ENCODE measurements around the gene TOX2.

TOX2 gene

DNA sequence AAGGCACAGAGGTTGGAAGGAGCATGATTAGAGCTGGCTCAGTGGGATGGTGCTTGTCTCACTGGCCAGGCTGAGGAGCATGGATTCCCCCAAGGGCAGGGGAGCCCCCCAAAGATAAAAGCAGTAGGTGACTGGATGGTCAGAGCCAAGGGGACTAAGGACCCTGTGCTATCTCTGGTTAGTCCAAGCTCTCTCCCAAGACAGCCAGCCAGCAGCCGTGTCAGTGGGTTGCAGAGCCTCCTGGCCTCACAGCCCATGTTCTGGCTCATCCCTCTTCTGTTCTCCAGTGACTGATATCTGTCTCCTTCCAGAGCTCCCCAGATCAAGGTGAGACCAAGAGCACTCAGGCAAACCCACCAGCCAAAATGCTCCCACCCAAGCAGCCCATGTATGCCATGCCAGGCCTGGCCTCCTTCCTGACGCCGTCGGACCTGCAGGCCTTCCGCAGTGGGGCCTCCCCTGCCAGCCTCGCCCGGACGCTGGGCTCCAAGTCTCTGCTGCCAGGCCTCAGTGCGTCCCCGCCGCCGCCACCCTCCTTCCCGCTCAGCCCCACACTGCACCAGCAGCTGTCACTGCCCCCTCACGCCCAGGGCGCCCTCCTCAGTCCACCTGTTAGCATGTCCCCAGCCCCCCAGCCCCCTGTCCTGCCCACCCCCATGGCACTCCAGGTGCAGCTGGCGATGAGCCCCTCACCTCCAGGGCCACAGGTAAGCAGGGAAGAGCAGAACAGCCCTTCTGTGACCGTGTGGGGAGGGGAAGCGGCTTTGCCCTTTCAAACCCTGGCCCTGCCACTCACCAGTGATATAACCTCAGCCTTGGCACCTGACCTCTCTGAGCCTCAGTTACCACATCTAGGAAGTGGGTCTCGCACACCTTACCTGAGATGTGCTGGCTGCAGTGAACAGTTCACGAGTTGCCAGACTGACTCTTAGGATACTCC lies 151.0 kb downstream of the TOX2 start:
- no peak for DNase-seq

DNA sequence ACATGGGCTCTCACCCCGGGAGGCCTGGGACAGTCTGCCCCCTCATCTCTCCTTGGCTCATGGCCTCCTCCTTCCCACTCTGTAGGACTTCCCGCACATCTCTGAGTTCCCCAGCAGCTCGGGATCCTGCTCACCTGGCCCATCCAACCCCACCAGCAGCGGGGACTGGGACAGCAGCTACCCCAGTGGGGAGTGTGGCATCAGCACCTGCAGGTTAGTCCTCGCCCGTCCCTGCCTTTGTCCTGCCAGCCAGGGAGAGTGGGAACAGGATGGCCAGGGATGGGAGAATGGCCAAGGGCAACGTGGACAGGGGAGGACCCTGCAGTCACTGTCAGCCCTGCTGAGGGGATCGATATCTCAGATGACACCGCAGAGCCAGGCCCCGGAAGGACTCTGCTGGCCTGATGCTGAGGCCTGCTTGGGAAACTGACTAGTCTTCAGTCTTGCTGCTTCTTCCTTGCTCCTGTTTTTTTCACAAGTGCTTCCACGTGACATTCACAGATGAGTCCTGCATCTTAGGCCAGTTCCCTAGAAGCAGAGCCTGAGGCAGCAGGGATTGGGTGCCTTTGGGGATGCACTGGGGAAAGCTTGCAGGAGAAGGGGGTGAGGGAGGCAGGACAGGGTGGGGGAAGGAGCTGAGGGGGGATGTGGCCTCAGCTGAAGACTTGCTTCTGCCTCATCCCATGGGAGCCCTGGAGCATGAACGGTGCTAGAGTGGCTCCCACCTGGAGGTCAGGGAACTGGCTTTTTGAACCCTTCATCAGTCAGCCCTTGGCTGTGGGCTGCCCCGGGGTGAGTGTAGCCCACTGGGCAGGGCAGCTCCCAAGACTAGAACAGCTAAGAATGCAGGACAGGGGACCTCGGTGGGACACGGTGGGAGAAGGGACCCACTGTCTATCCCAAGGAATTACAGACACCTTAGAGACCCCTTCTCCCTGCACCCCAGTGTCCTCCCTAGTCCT lies 152.3 kb downstream of the TOX2 start:
- DNase-seq: no peak

DNA sequence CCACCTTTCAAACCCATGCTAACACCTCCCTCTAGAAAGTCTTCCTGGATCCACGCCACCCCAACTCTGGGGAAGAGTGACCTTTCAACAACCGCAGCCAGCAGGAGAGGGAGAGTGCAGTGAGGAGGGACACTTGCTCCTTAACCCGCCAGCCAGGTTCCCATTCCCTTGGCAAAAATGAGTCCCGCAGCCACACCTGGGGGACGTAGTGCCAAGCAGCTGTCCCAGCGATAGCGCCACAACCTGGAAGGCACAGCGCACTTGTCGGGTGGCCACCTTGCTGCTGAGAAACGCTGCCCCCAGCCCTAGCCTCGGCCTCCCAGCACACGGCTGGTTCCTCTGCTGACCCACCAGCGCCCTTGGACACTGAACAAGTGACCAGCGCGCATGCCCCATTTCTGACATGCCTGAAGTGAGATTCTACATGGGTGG lies 153.0 kb downstream of the TOX2 start:
- no peak for DNase-seq

DNA sequence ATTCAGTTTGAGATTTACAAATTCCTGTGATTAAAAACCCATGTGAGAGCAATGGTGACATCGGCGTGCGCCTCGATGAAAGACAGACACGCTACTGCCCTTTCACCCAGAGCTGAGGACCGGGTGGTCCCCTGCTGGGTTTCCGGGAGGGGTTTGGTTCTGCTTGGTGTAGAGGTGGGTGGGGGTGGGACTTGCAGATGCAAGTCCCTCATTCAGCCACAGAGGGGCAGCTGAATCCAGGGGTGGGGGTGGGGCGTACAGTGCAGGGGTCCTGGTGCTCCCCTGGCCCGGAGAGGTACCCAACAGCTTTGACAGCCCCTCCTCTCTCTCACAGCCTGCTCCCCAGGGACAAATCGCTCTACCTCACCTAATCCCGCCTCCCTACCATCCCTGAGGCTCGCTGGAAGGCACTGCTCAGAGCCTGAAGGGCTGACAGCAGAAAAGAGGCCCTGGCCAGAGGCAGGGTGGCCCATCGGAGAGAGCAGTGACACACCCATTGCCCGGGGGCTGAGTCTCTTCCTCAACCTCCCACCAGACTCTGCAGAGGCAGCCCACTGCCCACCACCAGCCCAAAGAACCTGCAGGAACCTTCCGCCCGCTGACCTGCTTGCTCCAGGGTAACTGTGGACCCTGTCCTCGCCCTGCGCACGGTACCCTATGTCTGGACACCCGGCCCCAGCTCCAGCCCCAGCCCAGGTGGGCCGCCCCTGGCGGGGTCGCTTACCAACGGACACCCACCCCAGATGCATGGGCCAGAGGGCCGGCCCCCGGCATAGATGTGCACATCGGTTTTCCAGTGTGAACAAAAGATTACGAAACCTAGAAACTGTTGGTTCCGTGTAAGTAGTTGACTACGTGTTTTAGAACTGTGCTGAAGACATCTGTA lies 153.9 kb downstream of the TOX2 start:
- DNase-seq: no peak

DNA sequence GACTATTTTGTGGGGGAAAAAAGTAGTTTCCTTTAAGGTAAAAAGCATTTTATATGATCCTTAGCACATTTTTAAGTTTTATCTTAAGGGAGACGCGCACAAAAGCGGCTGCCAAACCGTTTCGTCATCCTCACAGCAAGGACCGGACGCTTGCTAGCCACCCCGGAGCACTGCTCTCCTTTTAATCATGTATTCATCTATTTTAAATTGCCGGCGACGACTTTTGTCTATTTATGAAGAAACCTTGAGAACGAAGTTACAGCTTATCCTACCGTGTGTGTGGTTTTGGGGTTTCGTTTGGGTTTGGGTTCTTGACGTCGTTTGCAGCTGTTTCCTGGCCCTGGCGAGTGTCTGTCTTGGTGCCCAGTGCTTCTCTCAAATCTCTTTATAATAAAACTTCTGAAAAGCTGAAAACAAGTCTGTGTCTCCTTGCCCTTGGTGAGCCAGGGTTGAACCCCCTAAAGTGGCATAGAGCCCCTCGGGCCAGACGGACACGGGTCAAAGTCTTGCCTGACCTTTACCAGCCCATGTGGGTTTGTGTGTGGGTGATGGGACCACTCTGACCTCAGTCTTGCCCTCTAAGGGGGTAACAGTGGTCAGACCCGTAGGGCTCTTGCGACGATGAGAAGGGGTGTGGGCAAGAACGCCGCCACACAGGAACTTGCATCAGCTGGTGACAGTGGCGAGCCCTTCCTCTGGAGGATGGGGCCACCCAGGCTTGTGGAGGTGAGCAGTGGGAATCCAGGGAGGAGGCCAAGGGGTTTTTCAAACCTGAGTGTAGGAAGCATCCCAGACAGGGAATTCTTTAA lies 154.8 kb downstream of the TOX2 start:
- no peak for DNase-seq

DNA sequence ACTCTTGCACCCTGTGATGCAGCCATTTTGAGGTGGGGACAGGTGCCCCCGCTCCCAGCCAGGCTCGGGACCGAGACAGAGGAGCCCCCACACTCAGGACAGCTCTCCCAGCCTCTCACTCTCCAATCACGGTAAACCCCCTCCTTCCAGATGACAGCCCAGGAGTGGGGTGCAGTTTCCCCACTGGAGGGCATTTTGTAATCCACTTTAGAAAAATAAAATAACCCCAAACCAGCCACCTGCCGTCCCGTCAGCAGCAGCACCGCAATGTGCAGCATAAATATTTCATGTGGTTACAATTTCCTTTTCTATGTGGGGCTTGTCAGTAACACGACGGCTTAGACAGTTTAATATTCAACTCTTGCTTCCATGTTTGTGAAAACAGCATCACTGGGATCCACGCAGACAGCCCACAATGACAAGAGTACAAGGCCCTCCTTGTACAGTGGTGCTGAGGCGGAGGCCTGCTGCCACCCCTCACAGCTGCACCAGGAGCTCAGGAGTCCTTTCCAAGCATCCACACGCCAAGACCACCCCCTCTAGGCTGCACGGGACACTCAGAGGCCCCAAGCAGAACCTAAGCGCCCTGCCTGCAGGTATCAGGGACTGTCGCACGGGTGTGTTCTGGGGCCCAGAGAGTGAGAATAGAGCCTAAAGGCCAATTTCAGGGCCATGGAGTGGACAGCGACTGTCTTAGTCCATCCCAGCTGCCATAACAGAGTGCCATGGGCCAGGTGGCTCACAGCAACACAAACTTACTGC lies 155.7 kb downstream of the TOX2 start:
- no peak for DNase-seq

DNA sequence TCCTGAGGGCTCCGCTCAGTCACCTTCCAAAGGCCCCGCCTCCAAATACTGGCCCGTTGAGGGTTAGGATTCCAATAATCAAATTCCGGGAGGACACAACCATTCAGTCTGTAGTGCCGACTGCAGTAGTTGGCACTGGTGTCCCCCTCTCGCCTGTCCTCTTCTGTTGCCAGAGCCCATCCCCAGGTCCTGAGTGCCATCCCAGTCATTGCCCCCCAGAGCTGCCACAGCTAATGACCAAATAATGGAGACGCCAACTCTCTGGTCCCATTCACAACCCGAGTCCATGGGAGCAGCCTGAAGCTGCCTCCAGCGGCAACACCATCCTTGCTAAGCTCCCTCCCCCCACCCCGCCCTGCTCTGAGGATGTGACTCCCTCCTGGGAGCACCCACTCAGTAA lies 156.4 kb downstream of the TOX2 start:
- DNase-seq: no peak

DNA sequence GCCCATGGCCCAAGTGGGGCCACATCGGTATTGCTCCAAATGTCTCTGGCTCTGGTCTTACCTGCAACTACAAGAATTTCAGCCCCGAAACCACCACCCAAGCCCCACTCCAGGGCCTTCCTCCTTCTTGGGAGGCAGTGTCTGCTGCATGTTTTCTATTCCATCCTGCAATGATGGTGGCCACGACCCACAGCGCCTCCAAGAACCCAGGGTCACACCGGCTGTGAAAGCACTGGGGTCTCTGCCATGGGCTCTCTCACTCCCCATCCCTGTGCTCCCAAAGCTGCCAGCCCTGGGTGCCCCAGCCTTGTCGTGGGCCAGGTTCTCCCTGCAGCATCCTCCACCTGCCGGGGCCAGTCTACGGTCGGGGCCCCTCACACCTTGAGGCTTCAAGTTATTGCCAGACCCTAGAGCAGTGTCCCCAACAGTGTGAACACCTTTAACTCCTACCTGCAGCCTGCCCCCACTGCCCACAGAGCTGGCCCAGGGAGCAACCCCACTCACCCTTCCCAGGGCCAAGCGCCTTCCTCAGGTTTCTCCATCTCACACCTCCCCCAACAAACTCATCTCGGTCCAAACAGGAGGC lies 157.0 kb downstream of the TOX2 start:
- DNase-seq: no peak

DNA sequence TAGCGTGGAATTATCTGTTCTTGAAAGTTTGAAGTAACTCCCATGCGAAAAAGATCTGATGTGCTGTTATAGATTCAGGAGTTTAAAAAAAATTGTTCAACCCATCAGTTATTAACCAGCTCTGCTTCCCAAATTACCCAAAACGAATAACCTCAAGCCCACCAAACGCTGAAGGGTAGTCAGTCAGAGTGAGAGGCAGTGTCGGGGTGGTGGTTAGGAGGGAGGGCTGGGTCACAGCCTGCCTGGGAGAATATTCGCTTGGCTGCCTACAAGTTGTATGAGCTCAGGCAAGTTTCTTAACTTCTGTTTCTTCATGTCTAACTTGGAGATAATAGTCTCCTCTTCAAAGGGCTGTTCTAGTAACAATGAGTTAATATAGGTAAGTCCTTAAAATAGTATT lies 157.7 kb downstream of the TOX2 start:
- no peak for DNase-seq

DNA sequence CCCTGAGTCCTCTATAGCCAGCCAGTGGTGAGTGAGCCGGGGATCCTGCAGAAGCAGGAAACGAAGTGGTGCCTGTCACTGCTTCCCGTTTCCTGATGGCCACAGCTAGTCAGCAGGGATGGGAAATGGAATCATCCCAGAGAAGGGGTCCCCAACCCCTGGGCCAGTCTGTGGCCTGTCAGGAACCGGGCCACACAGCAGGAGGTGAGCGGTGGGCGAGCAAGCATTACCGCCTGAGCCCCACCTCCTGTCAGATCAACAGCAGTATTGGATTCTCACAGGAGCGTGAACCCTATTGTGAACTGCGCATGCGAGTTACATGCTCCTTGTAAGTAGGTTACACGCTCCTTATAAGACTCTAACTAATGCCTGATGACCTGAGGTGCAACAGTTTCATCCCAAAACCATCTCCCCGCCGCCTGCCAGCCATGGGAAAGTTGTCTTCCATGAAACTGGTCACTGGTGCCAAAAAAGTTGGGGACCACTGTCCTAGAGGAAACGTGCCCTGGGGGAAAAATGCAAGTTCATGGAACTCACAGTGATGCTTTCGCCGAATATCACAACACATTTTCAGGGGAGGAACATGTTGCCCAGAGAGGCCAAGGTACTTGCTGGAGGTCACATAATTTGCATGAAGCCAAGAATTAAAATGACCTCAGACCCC lies 158.5 kb downstream of the TOX2 start:
- no peak for DNase-seq

DNA sequence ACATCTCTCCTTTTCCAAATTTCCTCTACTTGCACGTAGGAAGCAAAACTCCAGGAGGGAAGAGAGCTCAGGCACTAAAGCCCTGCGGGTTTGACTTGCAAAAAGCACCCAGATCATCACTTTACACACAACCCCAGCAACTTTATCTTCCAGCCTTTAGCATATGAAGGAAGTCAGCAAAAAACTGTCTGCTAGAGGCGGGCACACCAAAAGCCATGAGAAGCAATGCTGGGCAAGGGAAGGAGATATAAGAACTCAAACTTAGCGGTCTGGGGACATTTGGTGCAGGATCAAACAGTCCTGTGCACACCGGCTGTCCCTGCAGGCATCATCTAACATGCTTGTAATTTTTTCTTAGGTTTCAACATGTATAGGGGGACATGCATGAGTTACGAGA lies 159.0 kb downstream of the TOX2 start:
- DNase-seq: no peak

DNA sequence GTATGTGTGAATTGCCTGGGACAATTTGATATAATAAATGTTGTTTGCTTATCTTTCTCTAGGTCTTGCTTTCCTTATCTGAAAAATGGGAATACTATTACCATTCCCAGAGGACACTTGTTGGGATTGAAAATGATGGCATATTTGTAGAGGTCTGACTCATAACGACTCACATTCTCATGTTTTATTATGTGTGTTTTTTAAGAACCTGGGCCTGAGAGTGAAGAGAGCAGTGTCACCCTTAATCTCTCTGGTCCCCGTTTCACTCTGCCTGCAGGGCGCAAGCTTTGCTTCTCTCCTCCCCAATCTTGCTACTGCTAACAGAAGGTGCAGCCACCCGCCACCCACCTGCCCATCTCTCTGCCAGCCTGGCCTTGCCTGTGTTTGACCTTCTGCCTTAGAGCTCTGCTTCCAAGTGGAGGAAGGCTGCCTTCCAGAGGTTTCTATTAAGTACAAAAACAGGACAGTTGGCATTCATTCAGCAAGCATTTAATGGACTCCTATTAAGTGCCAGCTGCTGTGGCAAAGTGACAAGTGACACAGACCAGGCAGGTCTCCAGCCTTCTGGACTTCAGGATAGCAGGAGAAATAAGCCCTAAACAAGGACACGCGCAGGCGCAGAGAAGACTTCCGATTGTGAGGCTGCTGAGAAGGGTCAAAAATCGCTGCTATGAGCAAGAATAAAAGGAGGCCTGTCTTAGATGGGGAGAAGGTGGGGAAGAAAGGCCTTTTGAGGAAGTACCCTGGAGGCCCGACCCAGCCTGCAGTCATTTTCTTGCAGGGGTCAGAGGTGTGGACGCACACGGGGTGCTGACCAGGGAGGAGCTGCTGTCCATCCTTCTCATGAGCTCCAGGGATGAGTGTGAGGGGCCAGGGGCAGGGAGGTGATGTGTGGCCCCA lies 159.8 kb downstream of the TOX2 start:
- DNase-seq: no peak

DNA sequence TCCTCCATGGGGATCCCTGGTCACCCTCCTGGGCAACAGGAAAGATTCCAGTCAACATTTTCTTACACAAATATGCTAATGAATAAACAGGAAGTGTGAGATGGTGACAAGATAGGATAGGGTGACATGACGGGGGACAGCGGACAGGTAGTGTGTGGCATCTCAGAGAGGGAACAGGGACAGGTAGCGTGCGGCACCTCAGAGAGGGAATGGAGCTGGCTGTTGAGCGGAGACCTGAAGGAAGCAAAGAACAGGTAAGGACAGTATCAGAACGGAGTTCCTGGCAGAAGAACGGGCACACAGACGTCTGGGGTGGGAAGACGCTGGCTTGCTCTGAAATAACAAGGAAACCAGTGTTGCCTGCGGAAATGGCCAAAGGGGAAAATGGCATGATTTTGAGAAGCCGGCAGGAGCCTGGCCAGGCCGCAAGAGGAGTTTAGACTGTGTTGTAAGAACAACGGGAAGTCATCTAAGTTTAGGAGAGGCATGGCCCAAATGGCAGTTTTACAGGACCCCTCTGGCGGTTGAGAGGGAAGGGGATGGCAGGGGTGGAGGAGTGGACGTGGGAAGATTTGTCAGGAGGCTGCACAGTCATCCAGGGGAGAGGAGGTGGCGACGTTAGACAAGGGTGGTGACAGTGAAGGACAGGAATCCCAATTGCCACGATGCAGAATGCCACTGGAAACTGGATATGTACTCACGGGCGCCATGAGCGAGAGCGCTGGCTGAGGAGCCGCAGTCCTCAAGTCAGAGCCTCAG lies 160.7 kb downstream of the TOX2 start:
- DNase-seq: no peak

DNA sequence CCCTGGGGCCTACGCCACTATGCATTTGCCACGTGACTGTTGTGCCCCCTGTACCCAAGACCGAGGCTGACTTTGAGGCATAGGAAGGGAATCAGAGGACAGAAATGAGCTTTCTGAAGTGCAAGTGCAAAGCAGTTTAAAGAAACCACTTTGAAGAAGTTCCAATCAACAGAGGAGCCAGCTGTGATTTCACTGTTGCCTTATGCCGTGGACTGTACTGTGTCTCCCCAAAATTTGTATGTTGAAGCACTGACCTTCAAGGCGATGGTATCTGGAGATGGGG lies 161.2 kb downstream of the TOX2 start:
- DNase-seq: no peak

DNA sequence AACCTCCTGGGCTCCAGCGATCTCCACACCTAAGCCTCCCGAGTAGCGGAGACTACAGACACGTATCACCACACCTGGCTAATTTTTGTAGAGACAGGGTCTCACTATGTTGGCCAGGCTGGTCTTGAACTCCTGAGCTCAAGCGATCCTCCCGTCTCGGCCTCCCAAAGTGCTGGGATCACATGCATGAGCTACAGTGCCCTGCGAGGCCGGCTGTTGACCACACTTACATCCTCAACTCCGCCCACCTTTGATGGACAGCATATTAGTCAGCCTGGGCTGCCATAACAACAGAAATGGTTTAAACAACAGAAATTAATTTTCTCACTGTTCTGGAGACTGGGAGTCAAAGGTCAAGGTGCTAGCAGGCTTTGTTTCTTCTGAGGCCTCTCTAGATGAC lies 164.6 kb downstream of the TOX2 start:
- peak; percentile 18 for DNase-seq

DNA sequence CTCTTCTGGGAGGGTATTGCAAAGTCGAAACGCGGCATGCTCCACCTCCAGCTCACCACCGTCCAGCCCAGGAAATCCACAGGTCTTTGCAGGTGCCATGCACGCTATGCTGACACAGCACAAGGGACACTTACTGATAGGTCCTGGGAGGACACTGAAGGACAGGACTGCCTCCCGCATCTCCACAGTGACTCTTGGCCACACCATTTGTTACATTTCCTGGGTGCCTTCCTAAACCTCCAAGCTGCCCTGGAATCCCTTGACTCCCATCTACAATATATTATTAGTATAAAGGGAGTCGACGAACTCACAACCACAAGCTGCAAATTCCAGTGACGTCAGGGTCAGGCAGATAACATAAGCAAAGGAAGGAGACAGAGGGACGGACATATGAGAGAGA lies 165.4 kb downstream of the TOX2 start:
- DNase-seq: no peak

DNA sequence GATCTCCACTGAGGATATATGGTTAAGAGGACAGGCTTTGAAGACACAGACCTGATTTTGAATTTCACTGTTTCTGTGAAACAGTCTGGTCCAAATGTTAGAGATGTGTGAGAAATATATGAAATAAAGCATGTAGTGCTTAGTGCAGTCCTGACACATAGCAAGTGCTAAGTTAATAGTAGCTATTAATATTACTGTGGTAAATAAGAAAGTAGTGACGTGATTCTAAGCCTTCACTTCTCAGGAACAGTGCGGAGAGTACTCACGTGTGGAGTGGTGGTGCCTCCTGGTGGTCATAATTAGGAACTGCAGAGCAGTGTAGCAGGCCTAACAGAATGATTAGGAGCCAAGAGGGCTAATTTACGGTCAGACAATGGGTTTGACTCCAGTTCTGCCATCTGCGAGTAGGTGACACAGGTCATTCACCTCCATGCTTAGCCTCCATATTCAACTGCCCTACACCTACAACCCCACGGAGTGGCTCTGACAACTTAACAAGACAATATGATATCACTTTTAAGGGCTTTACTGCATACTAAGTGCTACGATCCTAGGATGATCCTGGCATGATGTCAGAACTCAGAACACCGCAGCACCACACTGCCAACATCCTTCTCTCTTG lies 166.1 kb downstream of the TOX2 start:
- peak; percentile 86 for DNase-seq

DNA sequence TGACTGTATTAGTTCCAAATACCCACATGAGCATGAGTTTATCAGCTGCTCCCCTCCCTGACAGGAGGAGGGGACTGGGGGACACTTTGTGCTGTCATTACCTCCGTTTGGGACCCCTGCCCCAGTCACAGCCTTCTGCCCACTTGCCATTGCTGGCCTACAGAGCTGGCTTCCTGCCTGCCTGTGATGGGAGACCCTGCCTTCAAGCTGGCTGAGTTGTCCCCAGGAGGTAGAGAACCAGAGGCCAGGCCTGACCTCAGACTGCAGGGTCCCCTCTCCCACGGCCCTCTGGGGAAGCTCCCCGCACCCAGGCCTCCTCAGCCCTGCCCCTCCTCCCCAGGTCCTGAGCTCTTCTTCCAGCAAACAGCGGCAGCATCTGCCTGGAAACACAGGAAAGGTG lies 166.8 kb downstream of the TOX2 start:
- no peak for DNase-seq
